Activated naive CD4-positive, alpha-beta T cell treated with anti-CD3 and anti-CD28 coated beads for 36 hours (primary cell): ENCODE results near the gene S1PR4. TPM values are rescaled to one million over a fixed set of nuclear protein-coding genes. Genes with fewer than 3 reads are reported as not detected.
"Not testable (repeated sequence)": the region's sequence is repeated elsewhere in the genome, so short reads cannot be mapped to it uniquely, and the experiment has no call there.

ENCODE experiments used
- CTCF ChIA-PET: fragments of 350-600 bp; sonication (Branson Sonifier 250); formaldehyde crosslinking; loops from one replicate; lab custom pipeline; 2021; ENCODE audit warnings: antibody characterized with exemption; lab: Charles Lee
- DNase-seq: peaks from one replicate; pipeline ENCODE4 v3.0.0-alpha.2; 2020
- H3K27ac Mint-ChIP-seq: one replicate; pipeline ENCODE4 v1.8.0; 2021; ENCODE audit warnings: mild to moderate bottlenecking, mixed read lengths
- H3K27me3 Mint-ChIP-seq: one replicate; pipeline ENCODE4 v1.8.0; 2021; ENCODE audit warnings: low read depth, mixed read lengths
- H3K36me3 Mint-ChIP-seq: one replicate; pipeline ENCODE4 v1.8.0; 2021; ENCODE audit warnings: low read depth, mixed read lengths
- H3K4me1 Mint-ChIP-seq: one replicate; pipeline ENCODE4 v1.8.0; 2021; ENCODE audit warnings: low read depth, mixed read lengths
- H3K4me3 Mint-ChIP-seq: one replicate; pipeline ENCODE4 v1.8.0; 2021; ENCODE audit warnings: mild to moderate bottlenecking, moderate library complexity, mixed read lengths
- H3K9me3 Mint-ChIP-seq: one replicate; pipeline ENCODE4 v1.8.0; 2021; ENCODE audit warnings: mixed read lengths
- intact Hi-C: fragments of 100-400 bp; cut with micrococcal nuclease; formaldehyde crosslinking; loops from one replicate; pipeline ENCODE4 v1.15.1; 2023
- total RNA-seq, 2 experiments: library from RNA; stranded (reverse); gene quantifications; one replicate each; pipeline ENCODE4 v1.2.3, GENCODE V29; 2021

Gene S1PR4
- total RNA-seq, 2 experiments from 2014 or later, result 22.4 to 24.1 TPM

GRCh38 chr19:3204646-3205275 is 26.2 kb downstream of the S1PR4 start:
- Mint-ChIP-seq H3K4me1 (no peaks in the 10 kb centered on the region), H3K27me3 (no peaks in the 10 kb centered on the region), H3K36me3 (peaks cover 3% of the 10 kb centered on the region), H3K27ac (no peak overlapping the region), H3K4me3 (no peak overlapping the region), H3K9me3 (no peaks in the 10 kb centered on the region)
- no peak for DNase-seq
- intact Hi-C loops, result no loop called here
- CTCF ChIA-PET, result interaction anchor here (0.9 kb wide), 1 partner anchor 14 kb away, joined by 3 read pairs; no protein-coding TSS in a partner anchor

- H3K4me1 Mint-ChIP-seq, result no peaks in the 10 kb centered on the region
- H3K36me3 Mint-ChIP-seq, result peaks cover 3% of the 10 kb centered on the region
- H3K4me3 Mint-ChIP-seq, result no peak overlapping the region
- no peaks in the 10 kb centered on the region for H3K27me3 Mint-ChIP-seq
- H3K27ac Mint-ChIP-seq, result no peak overlapping the region
- intact Hi-C loops, result no loop called here
- CTCF ChIA-PET, result no interaction called here
- DNase-seq, result no peak
- H3K9me3 Mint-ChIP-seq, result no peaks in the 10 kb centered on the region
Observed at GRCh38 chr19:3206216-3206953, 27.8 kb downstream of the S1PR4 start.

- CTCF ChIA-PET, result interaction anchor here (0.6 kb wide), 1 partner anchor 1310 kb away, joined by 3 read pairs; no protein-coding TSS in a partner anchor
- intact Hi-C loops, result no loop called here
- no peak for DNase-seq
- Mint-ChIP-seq H3K9me3 (no peaks in the 10 kb centered on the region), H3K4me3 (no peak overlapping the region), H3K27me3 (no peaks in the 10 kb centered on the region), H3K27ac (no peak overlapping the region), H3K4me1 (no peaks in the 10 kb centered on the region), H3K36me3 (no peaks in the 10 kb centered on the region)
Observed at GRCh38 chr19:3207461-3208242, 29.1 kb downstream of the S1PR4 start.

- no peak overlapping the region for H3K27ac Mint-ChIP-seq
- CTCF ChIA-PET, result interaction anchor here (0.6 to 0.7 kb wide), 2 partner anchors 247 to 1311 kb away, joined by 3 read pairs; no protein-coding TSS in a partner anchor
Observed at GRCh38 chr19:3208317-3209207, 30.0 kb downstream of the S1PR4 start.

GRCh38 chr19:3210347-3211017 is 31.9 kb downstream of the S1PR4 start:
- H3K27ac Mint-ChIP-seq, result no peak overlapping the region
- no peaks in the 10 kb centered on the region for H3K27me3 Mint-ChIP-seq
- H3K9me3 Mint-ChIP-seq, result no peaks in the 10 kb centered on the region
- intact Hi-C loops, result no loop called here
- CTCF ChIA-PET, result interaction anchor here (0.9 to 1.3 kb wide), 2 partner anchors 19 to 229 kb away, joined by 3 read pairs; no protein-coding TSS in a partner anchor
- DNase-seq, result peak; percentile 83
- no peaks in the 10 kb centered on the region for H3K4me1 Mint-ChIP-seq
- no peaks in the 10 kb centered on the region for H3K36me3 Mint-ChIP-seq
- H3K4me3 Mint-ChIP-seq, result no peak overlapping the region

More at GRCh38 chr19:3208317-3209207, 30.0 kb downstream of the S1PR4 start:
- H3K4me3 Mint-ChIP-seq, result no peak overlapping the region
- no peaks in the 10 kb centered on the region for H3K36me3 Mint-ChIP-seq
- intact Hi-C loops, result no loop called here
- DNase-seq, result no peak
- H3K4me1 Mint-ChIP-seq, result no peaks in the 10 kb centered on the region
- no peaks in the 10 kb centered on the region for H3K9me3 Mint-ChIP-seq
- no peaks in the 10 kb centered on the region for H3K27me3 Mint-ChIP-seq

- Mint-ChIP-seq H3K36me3 (no peaks in the 10 kb centered on the region), H3K4me1 (no peaks in the 10 kb centered on the region), H3K27me3 (no peaks in the 10 kb centered on the region), H3K4me3 (no peak overlapping the region), H3K9me3 (no peaks in the 10 kb centered on the region), H3K27ac (no peak overlapping the region)
- CTCF ChIA-PET, result interaction anchor here (1.3 kb wide), 1 partner anchor 18 kb away, joined by 3 read pairs; no protein-coding TSS in a partner anchor
- no peak for DNase-seq
- intact Hi-C loops, result no loop called here
Observed at GRCh38 chr19:3211191-3211590, 32.6 kb downstream of the S1PR4 start.

GRCh38 chr19:3213159-3213558 is 34.6 kb downstream of the S1PR4 start:
- H3K27ac Mint-ChIP-seq, result no peak overlapping the region

GRCh38 chr19:3216874-3217273 is 38.3 kb downstream of the S1PR4 start:
- peaks cover 4% of the 10 kb centered on the region for H3K36me3 Mint-ChIP-seq
- CTCF ChIA-PET, result no interaction called here
- DNase-seq, result no peak
- intact Hi-C loops, result no loop called here
- H3K27ac Mint-ChIP-seq, result no peak overlapping the region
- no peaks in the 10 kb centered on the region for H3K27me3 Mint-ChIP-seq
- H3K4me3 Mint-ChIP-seq, result no peak overlapping the region
- H3K9me3 Mint-ChIP-seq, result no peaks in the 10 kb centered on the region
- no peaks in the 10 kb centered on the region for H3K4me1 Mint-ChIP-seq

More at GRCh38 chr19:3213159-3213558, 34.6 kb downstream of the S1PR4 start:
- peaks cover 4% of the 10 kb centered on the region for H3K36me3 Mint-ChIP-seq
- H3K9me3 Mint-ChIP-seq, result no peaks in the 10 kb centered on the region
- H3K27me3 Mint-ChIP-seq, result no peaks in the 10 kb centered on the region
- intact Hi-C loops, result no loop called here
- no peak for DNase-seq
- H3K4me1 Mint-ChIP-seq, result no peaks in the 10 kb centered on the region
- CTCF ChIA-PET, result no interaction called here
- H3K4me3 Mint-ChIP-seq, result no peak overlapping the region

GRCh38 chr19:3220576-3220975 is 42.0 kb downstream of the S1PR4 start:
- H3K4me1 Mint-ChIP-seq, result no peaks in the 10 kb centered on the region
- intact Hi-C loops, result no loop called here
- H3K27me3 Mint-ChIP-seq, result peaks cover 5% of the 10 kb centered on the region
- no peak overlapping the region for H3K4me3 Mint-ChIP-seq
- DNase-seq, result no peak
- H3K9me3 Mint-ChIP-seq, result no peaks in the 10 kb centered on the region
- H3K36me3 Mint-ChIP-seq, result peaks cover 4% of the 10 kb centered on the region
- H3K27ac Mint-ChIP-seq, result no peak overlapping the region
- CTCF ChIA-PET, result no interaction called here

GRCh38 chr19:3221576-3221975 is 43.0 kb downstream of the S1PR4 start:
- H3K4me3 Mint-ChIP-seq, intact Hi-C loops, H3K36me3 Mint-ChIP-seq, DNase-seq, H3K4me1 Mint-ChIP-seq, H3K27ac Mint-ChIP-seq, H3K9me3 Mint-ChIP-seq: not testable (repeated sequence)
- peaks cover 11% of the 10 kb centered on the region for H3K27me3 Mint-ChIP-seq
- CTCF ChIA-PET, result interaction anchor here (0.5 to 0.7 kb wide), 3 partner anchors 94 to 1949 kb away, joined by 3 to 4 read pairs (median 4); no protein-coding TSS in a partner anchor

GRCh38 chr19:3222709-3223108 is 44.1 kb downstream of the S1PR4 start:
- Mint-ChIP-seq H3K4me3 (no peak overlapping the region), H3K9me3 (no peaks in the 10 kb centered on the region), H3K27ac (no peak overlapping the region), H3K4me1 (no peaks in the 10 kb centered on the region), H3K36me3 (no peaks in the 10 kb centered on the region), H3K27me3 (peaks cover 23% of the 10 kb centered on the region)
- intact Hi-C loops, result no loop called here
- no peak for DNase-seq
- CTCF ChIA-PET, result interaction anchor here (0.6 to 0.7 kb wide), 2 partner anchors 9 to 326 kb away, joined by 3 read pairs; no protein-coding TSS in a partner anchor
